Nephron progenitor cell (in vitro differentiated cells): Measurements from ENCODE around the gene SYNE2.

Experiments used
- DNase-seq: peaks from one replicate; pipeline ENCODE4 v3.0.0; 2021
- H3K27ac Mint-ChIP-seq: 2 replicates; pipeline ENCODE4 v1.8.0; 2021; ENCODE audit warnings: mild to moderate bottlenecking, moderate library complexity, mixed read lengths
- H3K27me3 Mint-ChIP-seq: 2 replicates; pipeline ENCODE4 v1.8.0; 2021; ENCODE audit warnings: mild to moderate bottlenecking, low read depth, mixed read lengths; ENCODE audit not compliant: poor library complexity
- H3K36me3 Mint-ChIP-seq: 2 replicates; pipeline ENCODE4 v1.8.0; 2021; ENCODE audit warnings: low read depth, mixed read lengths
- H3K4me1 Mint-ChIP-seq: 2 replicates; pipeline ENCODE4 v1.8.0; 2021; ENCODE audit warnings: mixed read lengths
- H3K4me3 Mint-ChIP-seq: 2 replicates; pipeline ENCODE4 v1.8.0; 2021; ENCODE audit warnings: mild to moderate bottlenecking, moderate library complexity, mixed read lengths
- H3K9me3 Mint-ChIP-seq: 2 replicates; pipeline ENCODE4 v1.8.0; 2021; ENCODE audit warnings: mild to moderate bottlenecking, moderate library complexity, mixed read lengths
- CTCF ChIP-seq: fragments of 200-600 bp; sonication (generic); IDR thresholded peaks from 2 replicates; pipeline ENCODE4 v1.5.0; 2021; ENCODE audit warnings: antibody characterized with exemption

SYNE2 gene

GRCh38 chr14:64245491-64245890, 392.7 kb downstream of the SYNE2 start:
- no peak for DNase-seq
- no peaks in the 10 kb centered on the region for H3K36me3 Mint-ChIP-seq
- no peak overlapping the region for H3K27ac Mint-ChIP-seq
- no peak overlapping the region for H3K4me3 Mint-ChIP-seq
- peaks cover 6% of the 10 kb centered on the region for H3K9me3 Mint-ChIP-seq
- no peaks in the 10 kb centered on the region for H3K27me3 Mint-ChIP-seq
- no peak for TF ChIP-seq CTCF
- no peaks in the 10 kb centered on the region for H3K4me1 Mint-ChIP-seq

DNA sequence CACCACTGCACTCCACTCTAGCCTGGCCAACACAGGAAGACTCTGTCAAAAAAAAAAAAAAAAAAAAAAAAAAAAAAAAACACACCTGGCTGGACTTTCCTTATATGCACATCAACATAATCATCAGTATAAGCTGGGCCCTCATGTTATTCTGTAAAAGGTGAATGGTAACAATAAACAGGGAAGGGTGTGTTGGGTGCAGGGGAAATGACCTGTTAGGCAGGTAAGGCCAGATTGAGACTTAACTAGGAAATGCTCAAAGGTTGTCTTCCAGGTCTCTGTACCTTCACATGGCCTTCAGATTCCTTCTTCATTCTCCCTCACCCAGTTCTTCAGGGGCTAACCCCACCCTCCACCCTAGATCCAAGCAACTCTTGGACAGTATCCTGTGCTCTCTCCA, 393.9 kb downstream of the SYNE2 start:
- no peak for TF ChIP-seq CTCF
- Mint-ChIP-seq H3K36me3 (no peaks in the 10 kb centered on the region), H3K4me3 (no peak overlapping the region), H3K9me3 (peaks cover 6% of the 10 kb centered on the region), H3K27ac (no peak overlapping the region), H3K4me1 (no peaks in the 10 kb centered on the region), H3K27me3 (no peaks in the 10 kb centered on the region)
- no peak for DNase-seq

GRCh38 chr14:64247195-64247594, 394.4 kb downstream of the SYNE2 start:
- no peak for DNase-seq
- peaks cover 6% of the 10 kb centered on the region for H3K9me3 Mint-ChIP-seq
- no peak overlapping the region for H3K27ac Mint-ChIP-seq

DNA sequence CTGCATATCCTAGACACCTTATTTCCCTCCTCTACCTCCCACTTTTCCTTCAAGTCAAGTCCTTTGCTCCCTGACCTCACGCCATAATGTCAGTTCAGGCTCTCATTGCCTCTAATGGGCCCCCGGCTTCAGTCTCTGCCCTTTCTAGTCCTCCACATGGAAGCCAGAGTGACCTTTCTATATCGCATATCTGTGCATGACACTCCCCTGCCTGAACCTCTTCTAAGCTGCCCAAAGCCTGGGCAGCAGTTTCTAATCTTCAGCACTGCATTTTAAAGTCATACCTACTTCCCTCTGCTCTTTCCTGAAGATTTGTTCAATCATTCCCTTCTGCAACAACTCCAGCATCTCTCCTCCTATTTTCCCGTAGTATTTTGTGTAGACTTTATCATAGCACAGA, 395.9 kb downstream of the SYNE2 start:
- Mint-ChIP-seq H3K9me3 (no peaks in the 10 kb centered on the region), H3K36me3 (no peaks in the 10 kb centered on the region), H3K27me3 (no peaks in the 10 kb centered on the region), H3K4me1 (no peaks in the 10 kb centered on the region), H3K4me3 (no peak overlapping the region), H3K27ac (no peak overlapping the region)
- DNase-seq = no peak
- no peak for TF ChIP-seq CTCF

More at GRCh38 chr14:64247195-64247594, 394.4 kb downstream of the SYNE2 start:
- no peaks in the 10 kb centered on the region for H3K27me3 Mint-ChIP-seq
- no peak for TF ChIP-seq CTCF
- no peaks in the 10 kb centered on the region for H3K4me1 Mint-ChIP-seq
- no peaks in the 10 kb centered on the region for H3K36me3 Mint-ChIP-seq
- no peak overlapping the region for H3K4me3 Mint-ChIP-seq

DNA sequence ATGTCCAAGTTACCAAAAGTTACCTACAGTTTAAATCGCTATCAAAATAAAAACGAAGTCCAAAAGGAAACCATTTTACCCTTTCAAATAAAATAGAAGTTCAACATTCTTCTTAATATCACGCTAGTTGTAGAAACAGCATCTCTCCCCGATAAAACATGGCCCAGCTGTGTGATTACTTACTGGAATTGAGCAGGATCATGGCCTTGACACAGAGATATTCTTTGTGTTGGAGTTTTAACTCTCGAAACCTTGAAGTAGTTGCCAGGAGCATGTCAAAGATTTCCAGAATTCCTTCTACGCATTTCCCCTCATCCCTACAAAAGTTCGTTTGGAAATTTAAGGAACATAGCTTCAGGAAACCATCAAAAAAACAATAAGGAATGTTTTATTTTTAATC, 396.6 kb downstream of the SYNE2 start:
- Mint-ChIP-seq H3K27ac (no peak overlapping the region), H3K27me3 (no peaks in the 10 kb centered on the region), H3K4me3 (no peak overlapping the region), H3K9me3 (no peaks in the 10 kb centered on the region), H3K36me3 (no peaks in the 10 kb centered on the region), H3K4me1 (no peaks in the 10 kb centered on the region)
- no peak for DNase-seq
- TF ChIP-seq CTCF = no peak

- Mint-ChIP-seq H3K27ac (no peak overlapping the region), H3K36me3 (no peaks in the 10 kb centered on the region), H3K4me3 (no peak overlapping the region), H3K27me3 (no peaks in the 10 kb centered on the region), H3K4me1 (peaks cover 4% of the 10 kb centered on the region), H3K9me3 (no peaks in the 10 kb centered on the region)
- no peak for TF ChIP-seq CTCF
- no peak for DNase-seq
Observed at GRCh38 chr14:64253672-64254071, 400.9 kb downstream of the SYNE2 start.
